GM12878 (cell line): Measurements from ENCODE around the gene ZNF79. TPM values are rescaled to one million over a fixed set of nuclear protein-coding genes. Genes with fewer than 3 reads are reported as not detected.

ENCODE experiments used
- ATAC-seq: fragments of 200-7000 bp; cut with Tn5 transposase; 3 replicates; pipeline ENCODE4 v1.9.1; 2020; ENCODE audit warnings: mild to moderate bottlenecking, moderate library complexity
- BruUV-seq: library from RNA; stranded (reverse); fragments of 400-500 nt; replicated peaks from 2 replicates; lab custom pipeline; 2021; lab: Mats Ljungman, UMichigan
- CTCF ChIA-PET: fragments of 300-600 bp; sonication (Branson Sonifier 250); formaldehyde crosslinking; extraction: SDS; loops from one replicate; lab custom pipeline; 2021; ENCODE audit warnings: inconsistent platforms; lab: Yijun Ruan, JAX
- POLR2A ChIA-PET: fragments of 350-600 bp; formaldehyde crosslinking; extraction: SDS; loops from one replicate; lab custom pipeline; 2021; ENCODE audit warnings: inconsistent platforms; lab: Charles Lee
- RAD21 ChIA-PET: fragments of 300-600 bp; sonication (Branson Sonifier 250); formaldehyde crosslinking; loops from one replicate; lab custom pipeline; 2023; ENCODE audit warnings: antibody characterized with exemption; ENCODE audit not compliant: unreplicated experiment; lab: Charles Lee
- SMC1A ChIA-PET: fragments of 300-600 bp; sonication (Branson Sonifier 250); formaldehyde crosslinking; loops from one replicate; lab custom pipeline; 2023; ENCODE audit not compliant: unreplicated experiment, uncharacterized antibody; lab: Charles Lee
- DNase-seq: peaks from one replicate; pipeline ENCODE4 v3.0.0-alpha.2; 2011; ENCODE audit warnings: low read depth, low spot score
- FAIRE-seq: peaks from 3 replicates; lab custom pipeline; 2011; peaks lifted over from hg19 to GRCh38; lab: Jason Lieb, UNC
- H2AFZ ChIP-seq: 2 replicates; pipeline ENCODE4 v1.6.0; 2011; ENCODE audit warnings: low read depth, low read length, control low read depth; ENCODE audit not compliant: control insufficient read depth
- H3K27ac ChIP-seq: 2 replicates; pipeline ENCODE4 v1.5.1; 2011; ENCODE audit warnings: control low read depth; ENCODE audit not compliant: control insufficient read depth, insufficient read depth
- H3K27me3 ChIP-seq, 2 experiments: replicated peaks in 1 of 2; 2 replicates each; pipeline versions ENCODE4 v1.6.0 to v1.6.1; 2011; ENCODE audit warnings: low read length in 1 of 2; ENCODE audit not compliant: control insufficient read depth in 2 of 2, insufficient read depth in 2 of 2
- H3K36me3 ChIP-seq, 2 experiments: 2 replicates each; pipeline ENCODE4 v1.5.1; 2011; ENCODE audit warnings: low read length in 1 of 2; ENCODE audit not compliant: control insufficient read depth in 2 of 2, insufficient read depth in 2 of 2
- H3K4me1 ChIP-seq: 2 replicates; pipeline ENCODE4 v1.6.1; 2011; ENCODE audit warnings: mild to moderate bottlenecking, low read length, moderate library complexity, mixed read lengths; ENCODE audit not compliant: control insufficient read depth, insufficient read depth
- H3K4me2 ChIP-seq: 2 replicates; pipeline ENCODE4 v1.6.0; 2011; ENCODE audit warnings: control low read depth; ENCODE audit not compliant: control insufficient read depth, insufficient read depth
- H3K4me3 ChIP-seq: fragments of 200-600 bp; sonication (generic); 2 replicates; pipeline ENCODE4 v1.5.1; 2016
- H3K79me2 ChIP-seq: 2 replicates; pipeline ENCODE4 v1.6.0; 2011; ENCODE audit warnings: low read length; ENCODE audit not compliant: control insufficient read depth, insufficient read depth
- H3K9ac ChIP-seq: 2 replicates; pipeline ENCODE4 v1.8.0; 2011; ENCODE audit warnings: low read length, control low read depth, mixed read lengths; ENCODE audit not compliant: control insufficient read depth, insufficient read depth
- H3K9me3 ChIP-seq: replicated peaks from 3 replicates; pipeline ENCODE4 v1.5.1; 2011; ENCODE audit warnings: mild to moderate bottlenecking, low read length; ENCODE audit not compliant: control insufficient read depth, insufficient read depth
- H4K20me1 ChIP-seq: 2 replicates; pipeline ENCODE4 v1.6.0; 2011; ENCODE audit not compliant: control insufficient read depth, insufficient read depth
- ATF2 ChIP-seq: IDR thresholded peaks from 2 replicates; pipeline ENCODE4 v1.6.1; 2012; ENCODE audit warnings: low read length, inconsistent platforms
- CBFB ChIP-seq: IDR thresholded peaks from 2 replicates; pipeline ENCODE4 v1.6.1; 2016; ENCODE audit warnings: antibody characterized with exemption, low read depth
- CHD4 ChIP-seq: fragments of 200-600 bp; sonication (generic); IDR thresholded peaks from 2 replicates; pipeline ENCODE4 v1.6.1; 2016; ENCODE audit warnings: mild to moderate bottlenecking
- CREB1 ChIP-seq: IDR thresholded peaks from 2 replicates; pipeline ENCODE4 v1.6.1; 2012; ENCODE audit warnings: low read depth, mild to moderate bottlenecking, inconsistent platforms
- CTCF ChIP-seq, 3 experiments: IDR thresholded peaks in 2 of 3; conservative IDR thresholded peaks in 1 of 3; 2 replicates each; pipeline ENCODE4 v1.5.1; 2011; ENCODE audit warnings: low read depth in 3 of 3, low read length in 3 of 3, mild to moderate bottlenecking in 3 of 3, control low read depth in 2 of 3, moderate library complexity in 2 of 3, inconsistent platforms in 1 of 3, mixed read lengths in 1 of 3; ENCODE audit not compliant: control insufficient read depth in 2 of 3, insufficient read depth in 1 of 3; ENCODE audit errors: extremely low read depth in 1 of 3
- FOS ChIP-seq: IDR thresholded peaks from 3 replicates; pipeline ENCODE4 v1.6.1; 2011; ENCODE audit warnings: borderline replicate concordance; ENCODE audit not compliant: insufficient read length; ENCODE audit errors: extremely low read depth
- GATAD2B ChIP-seq: fragments of 450-650 bp; conservative IDR thresholded peaks from 2 replicates; pipeline ENCODE4 v1.6.1; 2017; ENCODE audit warnings: low read depth, mild to moderate bottlenecking, moderate library complexity
- MYC ChIP-seq: IDR thresholded peaks from 2 replicates; pipeline ENCODE4 v1.6.1; 2011; ENCODE audit warnings: mild to moderate bottlenecking, low read length, moderate library complexity, inconsistent platforms; ENCODE audit not compliant: insufficient read depth, insufficient replicate concordance, insufficient read length, severe bottlenecking
- NFIC ChIP-seq: IDR thresholded peaks from 2 replicates; pipeline ENCODE4 v1.6.1; 2012; ENCODE audit warnings: low read depth, mild to moderate bottlenecking, inconsistent platforms, low read length, moderate library complexity
- NR2C1 ChIP-seq: fragments of 450-650 bp; IDR thresholded peaks from 2 replicates; pipeline ENCODE4 v1.6.1; 2017; ENCODE audit warnings: antibody characterized with exemption, mild to moderate bottlenecking, moderate library complexity
- PML ChIP-seq: IDR thresholded peaks from 2 replicates; pipeline ENCODE4 v1.6.1; 2012; ENCODE audit warnings: low read length, inconsistent platforms
- POLR2AphosphoS5 ChIP-seq: IDR thresholded peaks from 2 replicates; pipeline ENCODE4 v1.6.1; 2011; ENCODE audit warnings: mild to moderate bottlenecking, low read length, inconsistent platforms
- POU2F2 ChIP-seq: IDR thresholded peaks from 3 replicates; pipeline ENCODE4 v1.6.1; 2011; ENCODE audit warnings: low read depth, mild to moderate bottlenecking, low read length, borderline replicate concordance
- RAD51 ChIP-seq: fragments of 450-650 bp; IDR thresholded peaks from 2 replicates; pipeline ENCODE4 v1.6.1; 2016; ENCODE audit warnings: moderate library complexity, mild to moderate bottlenecking, inconsistent platforms
- RUNX3 ChIP-seq: IDR thresholded peaks from 2 replicates; pipeline ENCODE4 v1.6.1; 2012; ENCODE audit warnings: low read length, inconsistent platforms
- SP1 ChIP-seq: IDR thresholded peaks from one replicate; pipeline ENCODE4 v1.6.1; 2011; ENCODE audit warnings: low read depth, low read length
- SREBF1 ChIP-seq: IDR thresholded peaks from 2 replicates; pipeline ENCODE4 v1.6.1; 2012; ENCODE audit warnings: mild to moderate bottlenecking, low read length
- TARDBP ChIP-seq: IDR thresholded peaks from 2 replicates; pipeline ENCODE4 v1.6.1; 2016; ENCODE audit warnings: borderline replicate concordance
- TCF3 ChIP-seq: IDR thresholded peaks from 2 replicates; pipeline ENCODE4 v1.6.1; 2012; ENCODE audit warnings: low read depth, mild to moderate bottlenecking, low read length, borderline replicate concordance; ENCODE audit not compliant: insufficient read depth
- WRNIP1 ChIP-seq: IDR thresholded peaks from 2 replicates; pipeline ENCODE4 v1.6.1; 2011; ENCODE audit warnings: low read depth, low read length, improper control_type of control experiment, borderline replicate concordance
- YY1 ChIP-seq: IDR thresholded peaks from 2 replicates; pipeline ENCODE4 v1.6.1; 2011; ENCODE audit warnings: low read depth, mild to moderate bottlenecking, low read length
- WGBS: methylation state at CpG from one replicate; pipeline ENCODE4 v1.1.6; 2016; ENCODE audit warnings: low lambda C conversion rate; ENCODE audit not compliant: insufficient replicate concordance, insufficient coverage; ENCODE audit errors: missing lambda C conversion rate; 5-methylcytosine and 5-hydroxymethylcytosine counted together
- in situ Hi-C: fragments of 300-500 bp; cut with MboI; formaldehyde crosslinking; loops from 9 replicates; pipeline ENCODE4 v1.14.3; 2018; ENCODE audit warnings: mixed read lengths
- intact Hi-C: fragments of 100-400 bp; cut with micrococcal nuclease; formaldehyde crosslinking; loops from one replicate; pipeline ENCODE4 v1.14.2; 2022; ENCODE audit not compliant: unreplicated experiment
- polyA plus RNA-seq, 11 experiments: library from polyadenylated mRNA; depleted of rRNA in 4 of 11; unstranded in 6 of 11; stranded (reverse) in 5 of 11; fragments of >200 nt; fragmentation: Nextera tagmentation in 4 of 11; fragmentation: Illumina TruSeq in 1 of 11; extraction: Ambion mirVana in 4 of 11; extraction: Trizol in 1 of 11; gene quantifications; 1 replicate in 1 of 11; 2 replicates in 10 of 11; pipeline versions ENCODE4 v1.2.1 to v1.2.3, GENCODE V29; 2011 to 2016; ENCODE audit warnings: inconsistent platforms in 2 of 11, missing spikeins in 2 of 11, low read depth in 1 of 11
- total RNA-seq, 4 experiments: library from RNA; depleted of rRNA in 3 of 4; stranded (reverse); fragments of >200 nt in 3 of 4; fragmentation: Illumina TruSeq in 1 of 4; extraction: Trizol in 1 of 4; gene quantifications; 2 replicates each; pipeline versions ENCODE4 v1.2.1 to v1.2.3, GENCODE V29; 2013 to 2021

The ZNF79 gene
- total and polyA plus RNA-seq, 10 of the 15 experiments (the other 5 are each of a cell fraction or from before 2014, with no cell fraction given): 1.8 to 14.1 (median 11.7) TPM

GRCh38 chr9:127449332-127449966 is 25.3 kb downstream of the ZNF79 start:
- BruUV-seq: no TSS peak
- no peaks in the 10 kb centered on the region for H3K27me3 ChIP-seq
- CTCF ChIA-PET: interaction anchor here (0.8 to 2.2 kb wide), 5 partner anchors 140 to 509 kb away, joined by 3 to 7 read pairs (median 5); partner anchors contain the start of gene TOR2A
- POLR2A ChIA-PET: interaction anchor here (0.5 to 3.7 kb wide), 5 partner anchors 22 to 403 kb away, joined by 3 to 26 read pairs (median 3); partner anchors contain the start of genes SLC2A8 and ZNF79
- 0% methylated on average over 5 of the region's 5 CpGs for WGBS
- H3K4me3 ChIP-seq: peak overlapping the region; percentile 93
- intact Hi-C loops: no loop called here
- SMC1A ChIA-PET: interaction anchor here (1.1 to 1.4 kb wide), 2 partner anchors 31 to 235 kb away, joined by 3 to 6 read pairs; no protein-coding TSS in a partner anchor
- peaks cover 18 to 49% of the 10 kb centered on the region in 2 experiments for H3K36me3 ChIP-seq
- no peak for ATAC-seq
- H4K20me1 ChIP-seq: peaks cover 11% of the 10 kb centered on the region
- peak overlapping the region; percentile 38 for H3K4me2 ChIP-seq
- H3K79me2 ChIP-seq: peaks cover 49% of the 10 kb centered on the region
- in situ Hi-C loops: no loop called here
- DNase-seq: no peak
- no peak overlapping the region for H2AFZ ChIP-seq
- 0 out of 2 replicates have a peak overlapping the region, but pooled peaks have one; percentile 11 for H3K27ac ChIP-seq
- H3K9ac ChIP-seq: peak overlapping the region; percentile 95
- H3K4me1 ChIP-seq: no peaks in the 10 kb centered on the region
- no peak for FAIRE-seq
- peaks cover 5% of the 10 kb centered on the region; the same call in 2 of the 3 replicates for H3K9me3 ChIP-seq
- RAD21 ChIA-PET: interaction anchor here (1.2 kb wide), 1 partner anchor 53 kb away, joined by 4 read pairs; no protein-coding TSS in a partner anchor
- TF ChIP-seq FOS (no peak), TCF3 (no peak), RUNX3 (no peak), RAD51 (no peak), POU2F2 (no peak), POLR2AphosphoS5 (peak; percentile 5; the same call in 1 of the 2 replicates), NR2C1 (no peak), SREBF1 (no peak), PML (no peak), CREB1 (no peak), MYC (no peak), ATF2 (no peak), CTCF (IDR thresholded peaks at IDR 0.05 in 2 of 3, conservative IDR thresholded peaks at IDR 0.05 in 1 of 3; ENCODE audit: control insufficient read depth in 2 of 3, extremely low read depth in 1 of 3, insufficient read depth in 1 of 3, low read depth in 3 of 3, low read length in 3 of 3) (no peak), GATAD2B (no peak), SP1 (no peak), CHD4 (no peak), WRNIP1 (no peak), TARDBP (no peak), NFIC (no peak), YY1 (0 out of 2 replicates have a peak, but pooled peaks have one; percentile 23), CBFB (0 out of 2 replicates have a peak, but pooled peaks have one; percentile 18)
